ENCODE data around the gene MDM4. TPM values are rescaled to one million over a fixed set of nuclear protein-coding genes. Genes with fewer than 3 reads are reported as not detected.

Gene MDM4
- total RNA-seq, 1 donor from 2014 or later = 15.9 TPM

- DNase-seq (ENCODE audit: low read depth in 2 of 2) = no peak
Measured at GRCh38 chr1:204577794-204578478, 61.7 kb downstream of the MDM4 start.

GRCh38 chr1:204578867-204579664 is 62.9 kb downstream of the MDM4 start:
- peak in 1 of 2 donors; percentile 20 for DNase-seq (ENCODE audit: low read depth in 2 of 2)

- no peak for DNase-seq (ENCODE audit: low read depth in 2 of 2)
Measured at GRCh38 chr1:204579681-204580080, 63.5 kb downstream of the MDM4 start.

- no peak for DNase-seq (ENCODE audit: low read depth in 2 of 2)
Measured at GRCh38 chr1:204580862-204581261, 64.7 kb downstream of the MDM4 start.

DNA sequence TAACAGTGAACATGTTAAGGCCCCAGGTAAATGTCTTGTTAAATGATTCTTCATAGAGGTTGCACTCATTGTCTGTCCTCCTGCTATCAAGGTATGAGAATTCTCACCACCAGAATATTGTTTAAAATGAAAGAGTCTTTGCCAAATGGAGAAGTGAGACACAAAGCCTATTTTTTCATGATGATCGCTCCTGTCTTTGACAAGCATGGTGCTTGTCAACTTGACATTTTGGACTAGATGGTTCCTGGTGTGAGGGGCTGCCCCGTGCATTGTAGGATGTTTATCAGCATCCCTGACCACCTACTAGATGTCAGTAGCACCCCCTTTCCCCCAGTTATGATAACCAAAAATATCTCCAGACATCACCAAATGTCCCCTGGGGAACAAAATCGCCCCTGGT is 65.6 kb downstream of the MDM4 start:
- DNase-seq (ENCODE audit: low read depth in 2 of 2) = no peak

DNA sequence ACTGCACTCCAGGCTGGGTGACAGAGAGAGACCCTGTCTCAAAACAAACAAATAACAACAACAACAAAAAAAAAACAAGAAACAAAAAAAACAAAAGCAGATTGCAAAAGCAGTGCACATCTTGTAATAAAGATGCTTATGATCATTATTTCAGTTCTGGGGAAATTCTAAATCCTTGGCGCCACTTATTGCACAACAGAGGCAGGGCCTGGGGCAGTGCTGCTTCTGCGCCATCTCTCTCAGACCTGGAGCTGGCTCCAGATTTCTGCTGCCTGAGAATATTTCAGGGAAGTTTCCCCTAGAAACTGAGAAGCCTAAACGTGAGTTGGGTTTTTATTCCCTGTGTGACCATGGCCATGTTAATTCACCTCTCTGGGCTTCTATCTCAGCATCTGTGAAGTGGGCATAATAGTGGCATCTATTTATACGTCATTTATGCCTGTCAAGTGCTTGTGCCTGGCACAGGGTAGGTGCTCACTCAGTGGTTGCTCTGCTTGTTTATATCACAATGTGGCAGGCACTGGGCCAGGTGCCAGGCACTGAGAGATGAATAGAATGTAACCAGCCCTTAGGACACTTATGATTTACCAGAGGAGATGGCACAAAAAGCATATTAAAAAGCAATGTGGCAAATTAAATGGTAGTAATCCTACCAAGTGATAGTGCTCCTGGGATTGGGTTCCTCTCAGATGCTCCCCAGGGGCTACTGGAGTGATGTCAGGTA is 67.9 kb downstream of the MDM4 start:
- DNase-seq (ENCODE audit: low read depth in 2 of 2) = no peak

DNA sequence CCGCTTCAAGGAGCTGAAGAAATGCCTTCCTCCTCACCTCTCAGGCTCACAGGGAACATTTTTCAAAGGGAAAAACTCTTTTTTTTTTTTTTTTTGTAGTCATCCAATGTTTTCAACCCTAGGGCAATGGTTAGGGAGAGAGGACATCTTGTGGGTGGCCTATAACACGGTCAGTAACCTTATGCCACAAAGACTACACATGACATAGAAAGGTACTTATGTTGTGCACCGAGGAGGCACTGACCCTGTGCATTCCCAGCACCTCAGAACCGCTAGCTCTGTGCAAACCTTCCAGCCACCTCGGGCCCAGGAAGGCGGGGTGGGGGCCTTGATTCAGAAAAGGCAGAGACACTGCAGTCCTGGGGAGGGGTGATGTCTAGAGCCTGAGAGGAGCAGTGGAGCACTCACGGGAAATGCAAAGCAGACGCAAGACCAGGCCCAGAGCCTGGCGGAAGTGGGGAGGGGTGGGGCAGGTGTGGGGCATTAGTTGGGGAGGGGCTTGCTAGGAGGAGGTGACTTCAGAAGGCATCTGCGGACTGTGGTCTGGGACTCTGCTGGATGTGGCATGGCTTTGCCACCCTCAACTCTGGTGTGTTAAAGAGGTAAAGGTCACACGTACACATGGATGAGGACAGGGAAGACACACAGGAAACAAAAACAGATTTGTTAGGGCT is 68.6 kb downstream of the MDM4 start:
- DNase-seq (ENCODE audit: low read depth in 2 of 2) = no peak

GRCh38 chr1:204587621-204588020 is 71.4 kb downstream of the MDM4 start:
- DNase-seq (ENCODE audit: low read depth in 2 of 2) = no peak

GRCh38 chr1:204588826-204589225 is 72.6 kb downstream of the MDM4 start:
- no peak for DNase-seq (ENCODE audit: low read depth in 2 of 2)

GRCh38 chr1:204589409-204590038 is 73.3 kb downstream of the MDM4 start:
- DNase-seq (ENCODE audit: low read depth in 2 of 2) = no peak

DNA sequence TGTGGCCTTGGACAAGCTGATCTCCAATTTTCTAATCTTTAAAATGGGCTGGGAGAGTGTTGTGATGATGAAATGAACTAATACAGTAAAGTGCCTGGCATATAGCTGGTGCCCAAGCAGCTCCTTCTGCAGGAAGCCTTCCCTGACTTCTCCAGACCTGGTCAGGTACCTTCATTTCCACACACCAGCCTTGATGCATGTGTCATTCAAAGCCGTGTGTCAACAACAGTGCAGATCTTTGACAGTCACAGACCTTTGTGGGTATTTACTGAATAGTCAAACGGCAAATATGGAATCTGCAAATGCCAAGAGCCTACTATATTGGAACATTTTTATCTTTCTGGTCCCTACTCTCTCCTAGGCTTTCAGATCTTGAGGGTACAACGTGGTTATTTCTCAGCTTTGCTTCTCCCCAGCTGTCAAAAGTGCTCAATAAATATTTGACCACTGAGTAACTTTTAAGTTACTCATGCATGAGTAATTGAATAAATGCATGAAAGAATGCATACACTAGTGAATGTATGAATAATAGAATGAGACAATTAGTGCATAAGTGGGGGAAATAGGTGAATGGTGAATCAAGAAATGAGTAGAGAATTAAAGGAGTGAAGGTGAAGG is 75.4 kb downstream of the MDM4 start:
- DNase-seq (ENCODE audit: low read depth in 2 of 2) = peak in 1 of 2 donors; percentile 26

GRCh38 chr1:204592246-204592948 is 76.2 kb downstream of the MDM4 start:
- DNase-seq (ENCODE audit: low read depth in 2 of 2) = no peak

- DNase-seq (ENCODE audit: low read depth in 2 of 2) = no peak
Measured at GRCh38 chr1:204598319-204598969, 82.2 kb downstream of the MDM4 start.

GRCh38 chr1:204599098-204599497 is 82.9 kb downstream of the MDM4 start:
- no peak for DNase-seq (ENCODE audit: low read depth in 2 of 2)

GRCh38 chr1:204599596-204599995 is 83.4 kb downstream of the MDM4 start:
- DNase-seq (ENCODE audit: low read depth in 2 of 2) = no peak

GRCh38 chr1:204600203-204600602 is 84.0 kb downstream of the MDM4 start:
- no peak for DNase-seq (ENCODE audit: low read depth in 2 of 2)

DNA sequence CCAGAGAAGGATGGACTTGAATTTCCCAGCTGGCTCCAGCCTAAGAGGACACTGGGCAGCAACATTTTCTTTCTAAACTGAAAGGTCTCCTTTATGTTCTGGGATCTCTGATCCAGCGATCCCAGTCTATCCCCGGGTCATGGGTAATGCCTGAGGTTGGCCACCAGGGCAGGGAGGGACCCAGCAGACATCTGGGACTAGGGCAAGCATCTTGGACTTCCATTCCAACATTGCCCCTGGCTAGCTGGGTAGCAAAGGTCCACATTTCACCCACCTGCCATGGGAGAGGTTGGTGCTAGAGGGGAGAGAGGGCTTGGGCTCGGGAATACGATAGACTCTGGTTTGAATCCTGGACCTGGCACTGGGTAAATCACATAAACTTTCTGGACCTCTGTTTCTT is 84.8 kb downstream of the MDM4 start:
- DNase-seq (ENCODE audit: low read depth in 2 of 2) = no peak

DNA sequence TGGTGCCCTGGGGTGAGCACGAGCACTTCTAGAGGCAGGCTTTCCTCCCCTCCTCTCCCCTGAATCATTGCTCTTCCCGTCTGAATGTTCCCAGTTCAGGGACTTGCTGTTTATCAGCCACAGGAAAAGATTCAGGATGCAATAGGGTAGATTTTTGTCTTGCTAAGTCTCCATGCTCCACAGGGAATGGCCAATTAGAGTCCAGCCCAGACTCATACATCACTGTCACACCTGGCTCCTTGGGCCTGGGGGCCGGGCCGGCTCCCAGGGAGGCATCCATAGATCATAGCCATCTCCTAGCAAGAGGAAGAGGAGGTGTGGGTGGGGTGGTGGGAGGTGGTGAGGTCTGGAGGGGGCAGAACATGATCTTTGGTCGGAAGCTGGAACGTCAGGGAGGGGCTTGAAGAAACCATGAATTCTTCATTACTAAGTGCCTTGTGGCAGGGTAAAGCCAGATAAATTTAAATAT is 85.9 kb downstream of the MDM4 start:
- DNase-seq (ENCODE audit: low read depth in 2 of 2) = no peak

- DNase-seq (ENCODE audit: low read depth in 2 of 2) = no peak
Measured at GRCh38 chr1:204602871-204603542, 86.8 kb downstream of the MDM4 start.

All from lung microvascular endothelial cell (primary cell).